RWPE2 (cell line): ENCODE results near the gene ZNF132.

Experiments used
- ATAC-seq: fragments of 200-7000 bp; cut with Tn5 transposase; 3 replicates; pipeline ENCODE4 v1.9.1; 2021; ENCODE audit warnings: low read depth
- DNase-seq: peaks from one replicate; pipeline ENCODE4 v3.0.0-alpha.2; 2020; ENCODE audit warnings: low spot score
- H3K27ac ChIP-seq: fragments of 450-650 bp; 2 replicates; pipeline ENCODE4 v1.5.1; 2017; ENCODE audit warnings: mild to moderate bottlenecking; ENCODE audit not compliant: poor library complexity, severe bottlenecking
- H3K27me3 ChIP-seq: fragments of 250-450 bp; sonication (Bioruptor Pico); 2 replicates; pipeline ENCODE4 v1.5.1; 2021; ENCODE audit warnings: mild to moderate bottlenecking, moderate library complexity; ENCODE audit not compliant: insufficient read depth, poor library complexity, severe bottlenecking
- H3K36me3 ChIP-seq: fragments of 250-450 bp; sonication (Bioruptor Pico); 2 replicates; pipeline ENCODE4 v1.5.1; 2020; ENCODE audit warnings: low read depth, mild to moderate bottlenecking, moderate library complexity
- H3K4me1 ChIP-seq: fragments of 250-450 bp; sonication (Bioruptor Pico); 2 replicates; pipeline ENCODE4 v1.5.1; 2021; ENCODE audit warnings: mild to moderate bottlenecking, moderate library complexity; ENCODE audit not compliant: insufficient read depth, poor library complexity, severe bottlenecking
- H3K4me3 ChIP-seq: fragments of 250-450 bp; sonication (Bioruptor Pico); 2 replicates; pipeline ENCODE4 v1.5.1; 2021; ENCODE audit warnings: mild to moderate bottlenecking, moderate library complexity; ENCODE audit not compliant: severe bottlenecking
- H3K9me3 ChIP-seq: fragments of 250-450 bp; sonication (Bioruptor Pico); 2 replicates; pipeline ENCODE4 v1.5.1; 2021; ENCODE audit warnings: mild to moderate bottlenecking, moderate library complexity; ENCODE audit not compliant: severe bottlenecking
- CTCF ChIP-seq: fragments of 450-650 bp; IDR thresholded peaks from one replicate; pipeline ENCODE4 v1.5.1; 2017; ENCODE audit warnings: mild to moderate bottlenecking, moderate library complexity; ENCODE audit not compliant: poor library complexity, severe bottlenecking

ZNF132 gene

GRCh38 chr19:58476498-58477015 is 36.6 kb upstream of the ZNF132 start:
- Histone ChIP-seq H3K27ac (peak overlapping the region; percentile 61), H3K9me3 (no peaks in the 10 kb centered on the region), H3K4me3 (peak overlapping the region; percentile 38), H3K27me3 (no peaks in the 10 kb centered on the region), H3K4me1 (peaks cover 5% of the 10 kb centered on the region), H3K36me3 (peaks cover 7% of the 10 kb centered on the region; the same call in 1 of the 2 replicates)
- DNase-seq (no peak), ATAC-seq (no peak; the same call in 2 of the 3 replicates)
- no peak for TF ChIP-seq CTCF

- H3K36me3 ChIP-seq = peaks cover 8% of the 10 kb centered on the region; the same call in 1 of the 2 replicates
- ATAC-seq (peak; percentile 80), DNase-seq (peak; percentile 97)
- peak within 1 kb of the TSS; percentile 38 for H3K4me3 ChIP-seq
- peak within 1 kb of the TSS; percentile 61 for H3K27ac ChIP-seq
- TF ChIP-seq CTCF = peak; percentile 6
- no peaks in the 10 kb centered on the region for H3K27me3 ChIP-seq
- H3K4me1 ChIP-seq = peaks cover 5% of the 10 kb centered on the region
- no peaks in the 10 kb centered on the region for H3K9me3 ChIP-seq
Measured at GRCh38 chr19:58475714-58476497, 36.0 kb upstream of the ZNF132 start, which contains the start of gene ZNF446. Gene ZNF446 (plus strand): TSS chr19:58476352. CDS start chr19:58477219, 867 bp downstream.

GRCh38 chr19:58474997-58475713 is 35.2 kb upstream of the ZNF132 start:
- TF ChIP-seq CTCF = no peak
- Histone ChIP-seq H3K27me3 (no peaks in the 10 kb centered on the region), H3K4me3 (peak overlapping the region; percentile 38), H3K9me3 (no peaks in the 10 kb centered on the region), H3K27ac (peak overlapping the region; percentile 61), H3K36me3 (peaks cover 10% of the 10 kb centered on the region; the same call in 1 of the 2 replicates), H3K4me1 (peaks cover 5% of the 10 kb centered on the region)
- ATAC-seq = peak; percentile 0
- no peak for DNase-seq

- H3K27me3 ChIP-seq = no peaks in the 10 kb centered on the region
- H3K4me3 ChIP-seq = no peak overlapping the region
- no peak for DNase-seq
- peaks cover 5% of the 10 kb centered on the region for H3K4me1 ChIP-seq
- no peaks in the 10 kb centered on the region for H3K9me3 ChIP-seq
- H3K27ac ChIP-seq = peak overlapping the region; percentile 61
- peaks cover 11% of the 10 kb centered on the region for H3K36me3 ChIP-seq
- ATAC-seq = no peak
- no peak for TF ChIP-seq CTCF
Measured at GRCh38 chr19:58474291-58474996, 34.5 kb upstream of the ZNF132 start.
